Urothelium cell line (cell line): Measurements from ENCODE around the gene ADGB.

Experiments
- DNase-seq: peaks from one replicate; pipeline ENCODE4 v3.0.0; 2011; ENCODE audit warnings: low spot score, mixed read lengths
- FAIRE-seq: peaks from 2 replicates; lab custom pipeline; 2011; peaks lifted over from hg19 to GRCh38; lab: Jason Lieb, UNC

ADGB gene

DNA sequence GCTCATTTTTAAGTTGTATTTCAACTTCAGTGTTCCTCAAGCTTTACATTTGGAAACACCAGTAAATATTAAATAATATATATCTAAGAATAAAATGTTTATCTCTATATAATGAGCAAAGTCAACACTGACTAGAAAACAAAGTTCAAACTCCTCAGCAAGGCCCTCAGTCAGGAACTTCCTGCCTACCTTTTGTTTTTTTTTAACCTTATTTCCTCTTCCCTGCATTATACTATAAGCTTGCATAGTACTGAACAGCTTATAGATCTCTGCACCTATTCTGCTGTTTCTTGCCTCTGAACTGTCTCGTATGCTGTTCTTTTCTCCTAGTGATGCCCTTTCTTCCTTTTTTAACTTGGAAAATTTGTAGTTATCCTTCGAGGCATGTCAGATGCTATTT, 29.6 kb downstream of the ADGB start:
- FAIRE-seq (no peak), DNase-seq (no peak)

DNA sequence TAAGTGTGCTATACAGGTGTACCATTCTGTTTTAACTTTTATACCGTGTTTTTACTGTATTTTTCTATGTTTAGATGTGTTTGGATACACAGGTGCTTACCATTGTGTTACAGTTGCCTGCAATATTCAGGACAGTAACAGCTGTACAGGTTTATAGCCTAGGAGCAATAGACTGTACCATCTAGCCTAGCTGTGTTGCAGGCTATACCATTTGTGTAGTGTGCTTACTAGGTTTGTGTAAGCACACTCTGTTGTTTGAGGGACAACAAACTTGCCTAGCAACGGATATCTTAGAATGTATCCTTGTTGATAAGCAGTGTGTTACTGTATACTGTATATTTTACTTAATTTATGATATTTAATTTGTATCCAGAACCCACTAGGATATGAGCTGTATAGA, 35.2 kb downstream of the ADGB start:
- DNase-seq (no peak), FAIRE-seq (no peak)

DNA sequence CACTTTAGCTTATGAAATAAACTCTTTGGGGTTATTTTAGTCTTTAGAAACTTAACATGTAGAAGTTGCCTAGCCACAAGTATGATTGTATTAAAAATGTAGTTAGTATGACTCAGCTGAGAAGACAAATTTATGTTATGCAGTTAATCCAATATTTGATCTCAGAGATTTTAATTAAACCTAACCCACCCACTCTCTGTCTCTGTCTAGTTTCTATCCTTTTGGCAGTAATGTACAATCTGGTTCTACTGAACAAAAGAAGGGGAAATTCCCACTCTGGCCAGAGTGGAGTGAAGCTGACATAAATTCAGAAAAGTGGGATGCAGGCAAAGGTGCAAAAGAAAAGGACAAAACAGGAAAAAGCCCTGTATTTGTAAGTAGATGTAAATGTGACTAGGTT, 36.4 kb downstream of the ADGB start:
- DNase-seq = no peak
- no peak for FAIRE-seq

- DNase-seq = no peak
- FAIRE-seq = no peak
Observed at GRCh38 chr6:146636481-146636880, 37.7 kb downstream of the ADGB start.

- FAIRE-seq (no peak), DNase-seq (no peak)
Observed at GRCh38 chr6:146642921-146643320, 44.1 kb downstream of the ADGB start.

DNA sequence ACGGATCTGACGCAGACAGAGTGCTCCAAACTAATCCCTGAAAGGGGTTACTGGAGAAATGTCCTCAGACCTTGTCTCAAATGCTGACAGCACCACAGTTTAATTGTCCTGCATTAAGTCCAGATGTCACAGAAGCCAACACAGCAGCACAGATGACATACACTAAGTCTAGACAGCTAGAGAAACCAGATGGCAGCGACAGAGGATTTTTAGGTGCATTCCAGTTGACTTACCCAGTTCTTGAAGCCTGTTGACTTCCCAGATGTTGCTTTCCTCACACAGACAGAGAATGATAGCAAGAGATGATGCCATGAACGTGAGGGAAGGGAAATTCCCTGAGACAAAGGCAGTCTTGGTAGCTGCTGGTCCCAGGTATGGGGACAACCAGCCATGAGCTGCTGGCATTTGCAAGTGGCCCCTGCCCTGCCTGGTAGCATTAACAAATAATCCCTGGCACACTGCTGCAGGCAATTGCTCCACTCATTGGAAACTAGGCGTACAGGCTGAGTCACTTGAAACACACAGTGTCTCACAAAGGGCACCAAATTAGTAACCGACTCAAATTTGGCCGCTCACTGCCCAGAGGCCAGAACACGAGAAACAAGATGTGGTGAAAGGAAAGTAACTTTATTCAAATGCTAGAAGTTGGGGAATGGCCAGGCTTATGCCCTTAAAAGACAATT, 52.2 kb downstream of the ADGB start:
- no peak for DNase-seq
- no peak for FAIRE-seq

DNA sequence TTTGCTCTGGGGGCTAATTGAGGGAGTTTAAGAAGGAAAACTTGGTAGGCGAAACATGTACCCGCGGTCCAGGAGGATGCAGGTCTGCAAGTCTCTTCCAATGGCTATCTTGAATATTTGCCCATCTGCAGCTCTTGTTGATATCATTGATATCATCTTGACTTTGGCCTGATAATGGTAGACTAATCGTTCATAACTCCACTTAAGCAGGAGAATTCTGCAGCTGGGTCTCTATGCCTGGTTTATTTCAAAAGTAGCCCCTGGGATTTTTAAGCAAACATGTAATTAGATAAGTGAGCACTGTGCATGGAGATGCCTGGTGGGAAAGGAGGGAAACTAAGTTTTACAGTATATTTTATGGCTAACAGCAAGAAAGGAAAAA, 52.7 kb downstream of the ADGB start:
- DNase-seq (no peak), FAIRE-seq (no peak)

- FAIRE-seq (no peak), DNase-seq (no peak)
Observed at GRCh38 chr6:146657432-146657831, 58.7 kb downstream of the ADGB start.

DNA sequence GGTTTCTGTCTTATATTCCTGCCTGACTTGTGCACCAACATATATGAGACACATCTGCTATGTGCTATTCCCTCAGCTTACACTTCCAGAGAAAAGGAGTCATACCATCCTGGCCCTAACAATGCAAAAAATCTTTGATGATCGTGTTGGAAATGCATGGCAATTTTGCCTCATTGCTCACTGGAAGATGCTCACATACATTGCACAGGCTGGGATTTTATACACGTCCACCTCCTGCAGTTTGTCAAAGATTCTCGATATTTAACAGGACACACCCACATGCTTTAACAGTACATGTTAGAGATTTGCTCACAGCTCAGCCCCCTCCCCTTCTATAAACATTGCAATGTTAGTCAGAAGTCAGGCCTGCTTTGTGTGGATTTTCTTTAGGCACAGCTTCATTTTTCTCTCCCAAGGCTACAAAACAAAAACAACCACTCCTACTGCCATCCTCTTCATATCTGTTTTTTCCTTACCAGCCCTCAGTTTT, 66.1 kb downstream of the ADGB start:
- DNase-seq = no peak
- FAIRE-seq = no peak

GRCh38 chr6:146666909-146667308, 68.1 kb downstream of the ADGB start:
- no peak for DNase-seq
- no peak for FAIRE-seq

- FAIRE-seq (no peak), DNase-seq (no peak)
Observed at GRCh38 chr6:146670161-146670560, 71.4 kb downstream of the ADGB start.

- DNase-seq (no peak), FAIRE-seq (no peak)
Observed at GRCh38 chr6:146673069-146673468, 74.3 kb downstream of the ADGB start.

GRCh38 chr6:146679386-146679785, 80.6 kb downstream of the ADGB start:
- no peak for DNase-seq
- FAIRE-seq = no peak

- FAIRE-seq = no peak
- DNase-seq = no peak
Observed at GRCh38 chr6:146682919-146683318, 84.1 kb downstream of the ADGB start.

DNA sequence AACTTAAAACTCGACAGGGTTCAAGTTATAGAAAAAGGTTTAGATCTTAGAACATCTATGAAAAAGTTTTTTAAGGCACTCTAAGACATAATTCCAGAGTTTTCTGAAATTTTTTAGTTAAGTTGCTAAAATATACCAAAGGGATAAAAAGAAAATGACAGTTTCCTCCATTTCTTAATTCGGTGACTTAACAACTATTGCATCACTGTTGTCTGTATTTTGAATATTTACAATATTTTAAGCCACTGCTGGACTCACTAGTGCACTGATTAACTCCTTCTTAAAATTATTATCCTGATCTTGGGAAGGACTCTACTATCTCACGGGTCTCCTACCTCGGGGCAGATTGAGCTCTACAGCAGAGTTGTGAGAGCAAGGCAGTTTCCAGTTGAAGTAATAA, 91.0 kb downstream of the ADGB start:
- DNase-seq (no peak), FAIRE-seq (no peak)

- no peak for DNase-seq
- no peak for FAIRE-seq
Observed at GRCh38 chr6:146693342-146693741, 94.6 kb downstream of the ADGB start.

GRCh38 chr6:146697921-146698320, 99.1 kb downstream of the ADGB start:
- DNase-seq (no peak), FAIRE-seq (no peak)

GRCh38 chr6:146700078-146700686, 101.4 kb downstream of the ADGB start:
- DNase-seq = peak; percentile 60

DNA sequence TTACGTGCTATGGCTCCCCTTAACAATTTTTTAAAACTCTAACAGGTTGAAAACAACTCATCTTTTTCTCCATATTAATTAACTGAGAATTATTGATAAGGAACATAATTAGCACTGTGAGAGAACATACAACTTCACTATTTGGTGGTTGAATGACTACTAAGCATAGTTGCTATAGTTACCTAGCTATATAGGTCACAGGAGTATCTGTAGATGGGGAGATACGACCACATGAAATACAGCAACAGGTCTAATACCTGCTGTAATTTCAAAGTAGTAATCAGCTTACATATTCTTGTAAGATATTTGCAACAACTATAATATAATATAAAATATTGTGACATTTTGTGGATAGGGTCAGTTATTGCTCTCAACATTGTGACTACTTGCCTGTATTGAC, 102.9 kb downstream of the ADGB start:
- FAIRE-seq (no peak), DNase-seq (no peak)

More at GRCh38 chr6:146700078-146700686, 101.4 kb downstream of the ADGB start:
- FAIRE-seq = peak; percentile 44

DNA sequence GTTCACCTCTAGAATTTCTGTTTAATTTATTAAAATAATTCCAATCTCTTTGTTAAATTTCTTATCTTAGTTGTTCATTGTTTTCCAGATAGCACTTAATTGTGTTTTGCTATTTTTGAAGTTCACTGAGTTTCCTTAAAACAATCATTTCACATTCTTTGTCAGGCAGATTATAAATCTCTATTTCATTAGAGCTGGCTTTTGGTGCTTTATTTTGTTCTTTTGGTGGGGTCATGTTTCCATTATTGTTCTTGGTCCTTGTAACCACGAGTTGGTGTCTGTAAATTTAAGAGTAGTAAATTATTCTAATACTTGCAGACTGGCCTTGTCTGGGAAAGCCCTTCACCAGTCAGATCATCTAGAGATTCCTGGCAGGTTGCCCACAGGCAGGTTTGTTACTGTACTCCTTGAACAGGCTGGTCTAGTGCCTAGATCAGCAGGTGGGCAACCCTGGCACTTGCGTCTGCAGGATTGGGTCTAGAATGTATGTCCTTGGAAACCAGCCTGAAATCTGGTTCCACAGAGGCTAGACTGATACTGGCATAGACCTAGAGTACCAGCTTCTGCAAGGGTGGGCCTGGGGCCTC, 110.4 kb downstream of the ADGB start:
- no peak for FAIRE-seq
- no peak for DNase-seq

DNA sequence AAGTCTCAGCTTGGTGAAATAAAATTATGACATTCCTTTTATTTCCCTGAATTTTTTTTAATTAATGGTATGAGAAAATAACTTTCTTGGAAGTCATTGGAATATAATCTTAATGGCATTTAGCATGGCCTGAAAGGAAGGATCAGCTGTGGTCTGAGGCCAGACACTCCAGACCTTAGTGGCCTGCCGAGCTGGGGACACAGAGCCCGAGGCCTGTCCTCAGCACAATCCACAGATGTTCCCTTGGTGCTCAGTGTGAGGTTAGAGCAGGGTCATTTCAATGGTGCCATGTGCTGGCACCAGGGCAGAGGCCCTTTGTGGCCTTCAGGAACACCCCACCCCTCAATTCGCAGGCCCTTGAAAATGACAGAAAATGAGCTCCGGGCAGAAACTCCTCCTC, 120.6 kb downstream of the ADGB start:
- FAIRE-seq = no peak
- no peak for DNase-seq

- FAIRE-seq = no peak
Observed at GRCh38 chr6:146739696-146740095, 140.9 kb downstream of the ADGB start.

More at GRCh38 chr6:146739696-146740095, 140.9 kb downstream of the ADGB start:
- DNase-seq = no peak
